GM12878 (cell line): ENCODE data around the gene MICAL3. TPM values are rescaled to one million over a fixed set of nuclear protein-coding genes. Genes with fewer than 3 reads are reported as not detected.

Source experiments
- ATAC-seq: fragments of 200-7000 bp; cut with Tn5 transposase; 3 replicates; pipeline ENCODE4 v1.9.1; 2020; ENCODE audit warnings: mild to moderate bottlenecking, moderate library complexity
- BruUV-seq: library from RNA; stranded (reverse); fragments of 400-500 nt; replicated peaks from 2 replicates; lab custom pipeline; 2021; lab: Mats Ljungman, UMichigan
- CTCF ChIA-PET: fragments of 300-600 bp; sonication (Branson Sonifier 250); formaldehyde crosslinking; extraction: SDS; loops from one replicate; lab custom pipeline; 2021; ENCODE audit warnings: inconsistent platforms; lab: Yijun Ruan, JAX
- POLR2A ChIA-PET: fragments of 350-600 bp; formaldehyde crosslinking; extraction: SDS; loops from one replicate; lab custom pipeline; 2021; ENCODE audit warnings: inconsistent platforms; lab: Charles Lee
- RAD21 ChIA-PET: fragments of 300-600 bp; sonication (Branson Sonifier 250); formaldehyde crosslinking; loops from one replicate; lab custom pipeline; 2023; ENCODE audit warnings: antibody characterized with exemption; ENCODE audit not compliant: unreplicated experiment; lab: Charles Lee
- SMC1A ChIA-PET: fragments of 300-600 bp; sonication (Branson Sonifier 250); formaldehyde crosslinking; loops from one replicate; lab custom pipeline; 2023; ENCODE audit not compliant: unreplicated experiment, uncharacterized antibody; lab: Charles Lee
- DNase-seq: peaks from one replicate; pipeline ENCODE4 v3.0.0-alpha.2; 2011; ENCODE audit warnings: low read depth, low spot score
- FAIRE-seq: peaks from 3 replicates; lab custom pipeline; 2011; peaks lifted over from hg19 to GRCh38; lab: Jason Lieb, UNC
- H2AFZ ChIP-seq: 2 replicates; pipeline ENCODE4 v1.6.0; 2011; ENCODE audit warnings: low read depth, low read length, control low read depth; ENCODE audit not compliant: control insufficient read depth
- H3K27ac ChIP-seq: 2 replicates; pipeline ENCODE4 v1.5.1; 2011; ENCODE audit warnings: control low read depth; ENCODE audit not compliant: control insufficient read depth, insufficient read depth
- H3K27me3 ChIP-seq, 2 experiments: replicated peaks in 1 of 2; 2 replicates each; pipeline versions ENCODE4 v1.6.0 to v1.6.1; 2011; ENCODE audit warnings: low read length in 1 of 2; ENCODE audit not compliant: control insufficient read depth in 2 of 2, insufficient read depth in 2 of 2
- H3K36me3 ChIP-seq, 2 experiments: 2 replicates each; pipeline ENCODE4 v1.5.1; 2011; ENCODE audit warnings: low read length in 1 of 2; ENCODE audit not compliant: control insufficient read depth in 2 of 2, insufficient read depth in 2 of 2
- H3K4me1 ChIP-seq: 2 replicates; pipeline ENCODE4 v1.6.1; 2011; ENCODE audit warnings: mild to moderate bottlenecking, low read length, moderate library complexity, mixed read lengths; ENCODE audit not compliant: control insufficient read depth, insufficient read depth
- H3K4me2 ChIP-seq: 2 replicates; pipeline ENCODE4 v1.6.0; 2011; ENCODE audit warnings: control low read depth; ENCODE audit not compliant: control insufficient read depth, insufficient read depth
- H3K4me3 ChIP-seq: fragments of 200-600 bp; sonication (generic); 2 replicates; pipeline ENCODE4 v1.5.1; 2016
- H3K79me2 ChIP-seq: 2 replicates; pipeline ENCODE4 v1.6.0; 2011; ENCODE audit warnings: low read length; ENCODE audit not compliant: control insufficient read depth, insufficient read depth
- H3K9ac ChIP-seq: 2 replicates; pipeline ENCODE4 v1.8.0; 2011; ENCODE audit warnings: low read length, control low read depth, mixed read lengths; ENCODE audit not compliant: control insufficient read depth, insufficient read depth
- H3K9me3 ChIP-seq: replicated peaks from 3 replicates; pipeline ENCODE4 v1.5.1; 2011; ENCODE audit warnings: mild to moderate bottlenecking, low read length; ENCODE audit not compliant: control insufficient read depth, insufficient read depth
- H4K20me1 ChIP-seq: 2 replicates; pipeline ENCODE4 v1.6.0; 2011; ENCODE audit not compliant: control insufficient read depth, insufficient read depth
- BMI1 ChIP-seq: fragments of 450-650 bp; IDR thresholded peaks from 2 replicates; pipeline ENCODE4 v1.6.1; 2016; ENCODE audit warnings: mild to moderate bottlenecking, moderate library complexity, borderline replicate concordance
- CHD4 ChIP-seq: fragments of 200-600 bp; sonication (generic); IDR thresholded peaks from 2 replicates; pipeline ENCODE4 v1.6.1; 2016; ENCODE audit warnings: mild to moderate bottlenecking
- DPF2 ChIP-seq: fragments of 450-650 bp; IDR thresholded peaks from 2 replicates; pipeline ENCODE4 v1.6.1; 2017; ENCODE audit warnings: mild to moderate bottlenecking
- EP300 ChIP-seq, 2 experiments: fragments of 150-350 bp in 1 of 2; IDR thresholded peaks; 2 replicates each; pipeline ENCODE4 v1.6.1; 2011 to 2012; ENCODE audit warnings: low read depth in 2 of 2, low read length in 2 of 2, borderline replicate concordance in 1 of 2, improper control_type of control experiment in 1 of 2, inconsistent platforms in 1 of 2; ENCODE audit not compliant: control insufficient read depth in 1 of 2
- GABPA ChIP-seq: IDR thresholded peaks from 2 replicates; pipeline ENCODE4 v1.6.1; 2014; ENCODE audit warnings: antibody characterized with exemption, low read depth, mild to moderate bottlenecking, inconsistent platforms
- HCFC1 ChIP-seq: fragments of 150-350 bp; IDR thresholded peaks from 2 replicates; pipeline ENCODE4 v1.6.1; 2014; ENCODE audit warnings: low read length
- NFXL1 ChIP-seq: fragments of 450-650 bp; IDR thresholded peaks from 2 replicates; pipeline ENCODE4 v1.6.1; 2017; ENCODE audit warnings: antibody characterized with exemption, mild to moderate bottlenecking, borderline replicate concordance
- PRDM15 ChIP-seq: fragments of 450-650 bp; formaldehyde crosslinking; IDR thresholded peaks from 2 replicates; pipeline ENCODE4 v1.4.0; 2020; ENCODE audit warnings: mild to moderate bottlenecking, moderate library complexity
- RCOR1 ChIP-seq: conservative IDR thresholded peaks from 2 replicates; pipeline ENCODE4 v1.6.1; 2012; ENCODE audit warnings: low read depth, low read length, improper control_type of control experiment
- ZNF592 ChIP-seq: fragments of 450-650 bp; IDR thresholded peaks from 2 replicates; pipeline ENCODE4 v1.6.1; 2017; ENCODE audit warnings: mild to moderate bottlenecking, moderate library complexity
- WGBS: methylation state at CpG from one replicate; pipeline ENCODE4 v1.1.6; 2016; ENCODE audit warnings: low lambda C conversion rate; ENCODE audit not compliant: insufficient replicate concordance, insufficient coverage; ENCODE audit errors: missing lambda C conversion rate; 5-methylcytosine and 5-hydroxymethylcytosine counted together
- in situ Hi-C: fragments of 300-500 bp; cut with MboI; formaldehyde crosslinking; loops from 9 replicates; pipeline ENCODE4 v1.14.3; 2018; ENCODE audit warnings: mixed read lengths
- intact Hi-C: fragments of 100-400 bp; cut with micrococcal nuclease; formaldehyde crosslinking; loops from one replicate; pipeline ENCODE4 v1.14.2; 2022; ENCODE audit not compliant: unreplicated experiment
- polyA plus RNA-seq, 11 experiments: library from polyadenylated mRNA; depleted of rRNA in 4 of 11; unstranded in 6 of 11; stranded (reverse) in 5 of 11; fragments of >200 nt; fragmentation: Nextera tagmentation in 4 of 11; fragmentation: Illumina TruSeq in 1 of 11; extraction: Ambion mirVana in 4 of 11; extraction: Trizol in 1 of 11; gene quantifications; 1 replicate in 1 of 11; 2 replicates in 10 of 11; pipeline versions ENCODE4 v1.2.1 to v1.2.3, GENCODE V29; 2011 to 2016; ENCODE audit warnings: inconsistent platforms in 2 of 11, missing spikeins in 2 of 11, low read depth in 1 of 11
- total RNA-seq, 4 experiments: library from RNA; depleted of rRNA in 3 of 4; stranded (reverse); fragments of >200 nt in 3 of 4; fragmentation: Illumina TruSeq in 1 of 4; extraction: Trizol in 1 of 4; gene quantifications; 2 replicates each; pipeline versions ENCODE4 v1.2.1 to v1.2.3, GENCODE V29; 2013 to 2021

The MICAL3 gene
- total and polyA plus RNA-seq, 10 of the 15 experiments (the other 5 are each of a cell fraction or from before 2014, with no cell fraction given), result 2.6 to 92.2 (median 24.0) TPM

- in situ Hi-C loops (loop anchor here (10.0 kb wide), 1 partner anchor 55 kb away; no protein-coding TSS in a partner anchor), intact Hi-C loops (no loop called here)
- ChIA-PET POLR2A (no interaction called here), SMC1A (no interaction called here), CTCF (interaction anchor here (1.4 to 2.4 kb wide), 2 partner anchors 16 to 36 kb away, joined by 3 to 5 read pairs; no protein-coding TSS in a partner anchor), RAD21 (no interaction called here)
- H3K4me3 ChIP-seq, result no peak overlapping the region
- H3K9me3 ChIP-seq, result no peaks in the 10 kb centered on the region
- H3K36me3 ChIP-seq, result peaks cover 0 to 10% of the 10 kb centered on the region in 2 experiments; a peak in 3 of 4 replicates
- no peaks in the 10 kb centered on the region; the same call in 1 of the 2 replicates for H4K20me1 ChIP-seq
- H3K27me3 ChIP-seq, result no peaks in the 10 kb centered on the region
- FAIRE-seq (no peak), DNase-seq (no peak), ATAC-seq (no peak)
- no peak overlapping the region for H2AFZ ChIP-seq
- 95% methylated on average over 34 of the region's 35 CpGs for WGBS
- H3K4me2 ChIP-seq, result no peak overlapping the region
- no peak overlapping the region for H3K27ac ChIP-seq
- no peaks in the 10 kb centered on the region for H3K4me1 ChIP-seq
- peaks cover 19% of the 10 kb centered on the region for H3K79me2 ChIP-seq
- BruUV-seq, result no TSS peak
- no peak overlapping the region for H3K9ac ChIP-seq
- TF ChIP-seq RCOR1 (no peak), NFXL1 (no peak), EP300 (IDR thresholded peaks at IDR 0.05; ENCODE audit: borderline replicate concordance in 1 of 2, control insufficient read depth in 1 of 2, low read depth in 2 of 2, low read length in 2 of 2) (no peak), CHD4 (no peak), ZNF592 (no peak), DPF2 (no peak), PRDM15 (CRISPR knock-in tag) (no peak), BMI1 (no peak), HCFC1 (no peak), GABPA (no peak)
These were observed 274.6 kb downstream of the MICAL3 start for GRCh38 chr22:17749605-17750395.
